Fibroblast of pulmonary artery (primary cell): ENCODE data around the gene KIF17.
"Not testable (repeated sequence)": the region's sequence is repeated elsewhere in the genome, so short reads cannot be mapped to it uniquely, and the experiment has no call there.

Source experiments
- DNase-seq: peaks from one replicate; pipeline ENCODE4 v3.0.0-alpha.2; 2010; ENCODE audit warnings: low read depth
- H3K4me3 ChIP-seq: replicated peaks from 2 replicates; pipeline ENCODE4 v1.5.1; 2011; ENCODE audit warnings: low read depth, mild to moderate bottlenecking, control low read depth, low read length, moderate library complexity
- TF ChIP-seq, protein P1 (sequence below): IDR thresholded peaks from 2 replicates; pipeline ENCODE4 v1.5.1; 2011; ENCODE audit warnings: mild to moderate bottlenecking, control low read depth, low read length, inconsistent platforms; ENCODE audit errors: missing control alignments

Gene KIF17

DNA sequence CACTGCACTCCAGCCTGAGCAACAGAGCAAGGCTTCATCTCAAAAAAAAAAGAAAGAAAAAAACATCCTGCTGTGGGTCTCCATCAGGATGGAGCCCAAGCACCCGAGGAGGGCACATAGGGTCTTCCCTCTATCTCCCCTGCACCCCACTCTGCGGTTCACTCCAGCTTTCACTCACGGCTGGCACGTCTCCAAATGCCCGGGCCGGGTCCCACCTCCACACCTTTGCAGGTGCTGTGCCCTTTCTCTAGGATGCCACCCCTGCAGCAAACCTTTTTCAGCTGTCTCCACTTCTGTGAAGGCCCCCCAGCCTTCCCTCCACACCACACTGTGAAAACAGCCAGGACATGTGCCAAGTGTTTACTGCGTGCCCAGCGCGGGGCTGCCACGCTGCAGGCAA is 34.2 kb downstream of the KIF17 start:
- no peak for DNase-seq
- TF ChIP-seq, protein P1, sequence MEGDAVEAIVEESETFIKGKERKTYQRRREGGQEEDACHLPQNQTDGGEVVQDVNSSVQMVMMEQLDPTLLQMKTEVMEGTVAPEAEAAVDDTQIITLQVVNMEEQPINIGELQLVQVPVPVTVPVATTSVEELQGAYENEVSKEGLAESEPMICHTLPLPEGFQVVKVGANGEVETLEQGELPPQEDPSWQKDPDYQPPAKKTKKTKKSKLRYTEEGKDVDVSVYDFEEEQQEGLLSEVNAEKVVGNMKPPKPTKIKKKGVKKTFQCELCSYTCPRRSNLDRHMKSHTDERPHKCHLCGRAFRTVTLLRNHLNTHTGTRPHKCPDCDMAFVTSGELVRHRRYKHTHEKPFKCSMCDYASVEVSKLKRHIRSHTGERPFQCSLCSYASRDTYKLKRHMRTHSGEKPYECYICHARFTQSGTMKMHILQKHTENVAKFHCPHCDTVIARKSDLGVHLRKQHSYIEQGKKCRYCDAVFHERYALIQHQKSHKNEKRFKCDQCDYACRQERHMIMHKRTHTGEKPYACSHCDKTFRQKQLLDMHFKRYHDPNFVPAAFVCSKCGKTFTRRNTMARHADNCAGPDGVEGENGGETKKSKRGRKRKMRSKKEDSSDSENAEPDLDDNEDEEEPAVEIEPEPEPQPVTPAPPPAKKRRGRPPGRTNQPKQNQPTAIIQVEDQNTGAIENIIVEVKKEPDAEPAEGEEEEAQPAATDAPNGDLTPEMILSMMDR = no peak
- H3K4me3 ChIP-seq = no peak overlapping the region

DNA sequence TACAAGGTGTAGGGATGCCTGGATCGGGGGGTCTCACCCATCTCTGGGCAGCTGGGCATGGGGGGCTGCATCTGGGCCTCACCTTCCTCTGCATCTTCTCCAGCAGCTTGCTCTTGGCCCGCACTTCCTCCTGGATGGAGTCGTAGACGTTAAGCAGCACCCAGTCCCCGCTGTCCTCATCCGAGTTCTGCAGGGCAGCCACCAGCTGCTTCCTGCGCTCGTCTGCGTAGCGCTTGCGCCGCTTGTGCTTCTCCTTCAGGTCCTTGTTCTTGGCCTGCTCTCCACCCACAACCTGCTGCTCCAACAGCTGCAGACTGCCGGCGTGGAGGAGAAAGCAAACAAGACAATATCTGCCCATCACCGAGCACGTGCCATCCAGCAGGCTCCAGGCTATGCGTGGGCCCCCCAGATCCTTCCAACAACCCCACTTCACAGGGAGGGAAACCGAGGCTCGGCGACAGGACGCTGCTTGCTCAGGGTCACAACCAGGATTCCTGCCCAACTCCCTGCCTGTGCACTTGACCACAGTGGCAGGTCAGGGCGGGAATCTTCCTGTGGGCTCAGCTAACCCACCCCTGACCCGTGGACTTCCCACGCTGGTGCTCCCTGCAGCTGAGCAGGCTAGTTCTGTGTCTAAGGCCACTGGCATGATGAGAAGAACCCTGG is 35.1 kb downstream of the KIF17 start:
- H3K4me3 ChIP-seq = no peak overlapping the region
- TF ChIP-seq, protein P1 = no peak
- no peak for DNase-seq

GRCh38 chr1:20681999-20682398 is 35.8 kb downstream of the KIF17 start:
- TF ChIP-seq, protein P1 = no peak
- no peak for DNase-seq
- no peak overlapping the region for H3K4me3 ChIP-seq

DNA sequence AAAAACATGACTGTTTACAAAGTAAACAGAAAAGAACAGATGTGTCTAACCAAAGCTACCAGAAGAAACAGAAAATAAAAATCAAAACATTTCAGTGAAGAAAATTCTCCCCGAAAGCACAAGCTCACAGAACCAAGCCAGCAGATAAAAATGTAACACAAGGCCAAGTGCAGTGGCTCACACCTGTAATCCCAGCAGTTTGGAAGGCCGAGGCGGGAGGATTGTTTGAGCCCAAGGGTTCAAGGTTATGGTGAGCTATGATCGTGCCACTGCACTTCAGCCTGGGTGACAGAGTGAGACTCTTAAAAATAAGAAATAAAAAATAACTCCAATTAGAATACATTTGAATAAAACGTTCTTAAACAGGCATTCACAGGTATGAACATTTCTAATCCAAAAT is 37.5 kb downstream of the KIF17 start:
- no peak for DNase-seq
- H3K4me3 ChIP-seq = no peak overlapping the region

GRCh38 chr1:20678599-20678998 is 39.2 kb downstream of the KIF17 start:
- TF ChIP-seq, protein P1 = no peak
- DNase-seq = no peak

More for the DNA sequence above, 37.5 kb downstream of the KIF17 start:
- TF ChIP-seq, protein P1 = no peak

GRCh38 chr1:20673626-20674025 is 44.2 kb downstream of the KIF17 start:
- DNase-seq, H3K4me3 ChIP-seq: not testable (repeated sequence)

More at GRCh38 chr1:20678599-20678998, 39.2 kb downstream of the KIF17 start:
- no peak overlapping the region for H3K4me3 ChIP-seq

- H3K4me3 ChIP-seq = no peak overlapping the region
- TF ChIP-seq, protein P1 = no peak
- DNase-seq = no peak
Measured at GRCh38 chr1:20672265-20672632, 45.6 kb downstream of the KIF17 start.

DNA sequence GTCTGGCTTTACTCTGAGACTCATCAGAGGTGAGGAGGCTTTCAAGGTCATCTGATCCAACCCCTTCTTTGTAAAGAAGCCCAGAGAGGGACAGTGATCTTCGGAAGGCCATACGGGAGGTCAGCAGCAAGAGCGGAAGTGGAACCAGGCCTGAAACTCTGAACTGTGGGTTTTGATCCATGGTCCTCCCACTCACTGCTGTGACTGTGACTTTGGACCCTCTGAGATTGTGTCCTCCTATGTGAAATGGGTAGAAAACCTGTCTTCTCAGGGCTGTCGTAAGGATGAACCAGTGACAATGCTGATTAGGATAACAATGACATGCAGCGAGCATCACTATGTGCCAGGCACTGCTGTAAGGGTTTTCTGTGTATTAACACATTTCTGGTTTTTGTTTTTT is 46.9 kb downstream of the KIF17 start:
- TF ChIP-seq, protein P1 = no peak
- DNase-seq = no peak
- no peak overlapping the region for H3K4me3 ChIP-seq
